HG03175 (cell line): ENCODE data around the gene FLRT2.

Experiments used
- ATAC-seq: cut with Tn5 transposase; IDR thresholded peaks from one replicate; pipeline ENCODE4 v1.9.1; 2021; ENCODE audit warnings: mild to moderate bottlenecking, moderate library complexity; ENCODE audit not compliant: unreplicated experiment

The FLRT2 gene

GRCh38 chr14:85562630-85563029 is 32.7 kb downstream of the FLRT2 start:
- no peak for ATAC-seq

DNA sequence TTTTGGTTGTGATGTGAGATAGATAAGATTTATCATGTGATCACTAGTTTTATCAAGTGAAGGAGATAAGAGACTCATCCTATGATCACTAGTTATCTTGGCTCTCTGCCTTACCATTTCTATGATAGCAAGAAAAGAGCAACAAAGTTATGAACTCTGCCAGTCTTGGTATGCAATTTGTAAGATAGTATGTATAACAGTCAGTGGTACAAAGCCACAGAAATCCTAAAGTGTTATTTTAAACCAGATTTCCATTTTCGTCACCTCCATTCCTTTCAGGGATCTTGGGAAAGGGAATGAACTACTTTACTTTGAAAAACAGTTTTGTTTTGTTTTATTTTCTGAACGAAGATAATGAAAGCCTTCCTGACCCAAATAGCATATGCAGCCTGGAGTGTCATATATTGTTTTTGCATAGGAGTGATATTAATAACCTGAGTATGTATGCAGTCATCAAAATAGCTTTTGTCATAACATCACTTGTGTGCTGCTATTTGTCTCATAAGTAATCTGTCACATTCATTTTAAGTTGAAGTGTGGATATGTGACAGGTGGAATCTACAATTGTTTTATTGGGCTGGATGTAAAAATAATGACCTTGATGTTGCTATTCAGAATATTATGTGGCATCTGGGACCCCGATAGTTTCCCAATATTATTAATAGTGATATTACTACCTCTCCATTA is 35.0 kb downstream of the FLRT2 start:
- ATAC-seq, result no peak

DNA sequence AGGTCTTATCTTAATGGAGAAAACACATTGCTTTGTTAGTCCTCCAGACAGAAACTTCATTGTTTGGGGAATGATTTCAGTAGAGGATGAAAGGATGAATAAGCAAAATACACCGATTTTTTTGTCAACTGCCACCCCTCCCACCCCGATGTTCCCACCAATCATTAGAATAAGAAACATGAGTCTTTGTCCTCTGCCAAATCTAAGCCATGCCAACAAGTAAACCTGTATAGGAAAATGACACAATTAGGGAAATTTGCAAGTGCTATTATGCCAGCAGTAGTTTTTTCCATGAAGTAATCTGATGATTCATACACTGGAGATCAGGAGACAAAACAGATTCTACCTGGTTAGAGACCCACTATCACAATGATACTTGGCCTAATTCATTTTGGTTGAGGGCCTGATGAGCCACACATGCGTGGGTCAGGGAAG is 35.9 kb downstream of the FLRT2 start:
- no peak for ATAC-seq

- no peak for ATAC-seq
Measured at GRCh38 chr14:85566603-85567002, 36.7 kb downstream of the FLRT2 start.

DNA sequence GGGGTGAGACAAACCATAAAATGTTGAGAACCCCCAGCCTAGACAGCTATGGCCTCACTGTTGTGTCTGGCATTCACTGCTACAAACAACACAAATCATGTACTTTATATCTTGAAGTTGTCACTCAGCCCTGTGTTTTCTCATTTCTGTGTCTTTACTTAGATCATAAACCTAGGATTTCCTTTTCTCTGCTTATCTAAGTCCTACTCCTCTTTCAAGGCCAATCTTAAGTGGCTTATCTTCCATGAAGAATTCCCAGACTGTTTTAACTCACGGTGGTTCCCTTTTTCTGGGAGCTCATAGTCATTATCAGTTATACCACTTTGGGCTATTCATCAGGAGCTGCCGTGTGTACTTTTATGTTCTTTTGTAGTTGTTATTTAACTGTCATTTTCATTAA is 42.1 kb downstream of the FLRT2 start:
- ATAC-seq, result no peak

- no peak for ATAC-seq
Measured at GRCh38 chr14:85572845-85573244, 42.9 kb downstream of the FLRT2 start.

DNA sequence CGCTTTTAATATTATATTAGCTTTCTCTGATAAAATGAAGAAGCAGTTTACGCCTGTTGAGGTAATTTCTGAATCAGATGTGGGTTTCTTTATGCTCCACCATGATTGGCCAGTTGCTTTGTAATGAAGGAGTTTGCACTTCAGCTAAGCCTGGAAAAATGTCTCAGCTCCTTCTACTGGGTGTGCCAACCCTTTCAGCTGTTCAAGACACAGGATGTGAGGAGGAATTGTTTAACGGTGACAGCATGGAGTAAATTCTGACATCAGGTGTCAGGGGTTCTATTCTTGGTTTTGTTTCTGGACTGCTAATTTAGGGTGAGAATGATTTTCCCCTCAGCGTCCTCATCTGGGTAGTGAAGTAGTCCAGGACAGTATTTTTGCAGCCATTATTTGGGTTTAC is 43.5 kb downstream of the FLRT2 start:
- ATAC-seq, result no peak

DNA sequence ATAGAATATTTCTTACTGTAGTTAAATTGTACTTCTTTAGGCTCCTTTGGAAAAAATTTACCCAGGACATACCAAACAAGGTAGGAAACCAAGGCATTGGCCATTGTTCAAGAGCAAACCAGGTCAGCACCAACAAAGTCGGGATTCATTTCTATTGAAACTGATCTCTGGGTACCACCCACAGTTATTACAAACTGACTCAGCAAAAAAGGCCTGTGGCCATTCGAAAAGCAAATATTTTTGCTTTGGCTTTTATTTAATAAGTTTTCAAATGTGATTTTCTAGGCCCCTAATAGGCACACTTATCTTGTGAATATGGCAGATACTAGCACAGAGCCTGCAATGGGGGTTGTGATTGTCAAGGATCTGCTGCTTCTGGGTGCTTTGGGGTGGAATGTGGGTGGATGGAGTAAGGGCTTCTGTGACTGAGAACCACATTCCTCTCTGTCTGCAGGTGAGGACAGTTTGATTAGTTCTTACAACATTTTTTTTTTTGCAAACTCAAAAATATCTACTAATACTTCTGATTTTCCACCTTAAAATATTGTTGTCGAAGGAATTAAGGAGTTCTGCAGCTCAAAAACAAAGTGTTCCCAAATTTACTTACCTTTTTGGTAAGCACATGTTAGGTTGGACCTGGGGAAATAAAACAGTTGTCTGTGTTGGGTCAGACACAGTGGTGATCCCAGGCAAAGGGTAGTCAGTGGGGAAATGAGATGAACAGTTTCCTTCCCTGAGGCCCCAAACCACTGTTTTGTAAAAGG is 45.1 kb downstream of the FLRT2 start:
- no peak for ATAC-seq

- ATAC-seq, result no peak
Measured at GRCh38 chr14:85575617-85575898, 45.6 kb downstream of the FLRT2 start.

DNA sequence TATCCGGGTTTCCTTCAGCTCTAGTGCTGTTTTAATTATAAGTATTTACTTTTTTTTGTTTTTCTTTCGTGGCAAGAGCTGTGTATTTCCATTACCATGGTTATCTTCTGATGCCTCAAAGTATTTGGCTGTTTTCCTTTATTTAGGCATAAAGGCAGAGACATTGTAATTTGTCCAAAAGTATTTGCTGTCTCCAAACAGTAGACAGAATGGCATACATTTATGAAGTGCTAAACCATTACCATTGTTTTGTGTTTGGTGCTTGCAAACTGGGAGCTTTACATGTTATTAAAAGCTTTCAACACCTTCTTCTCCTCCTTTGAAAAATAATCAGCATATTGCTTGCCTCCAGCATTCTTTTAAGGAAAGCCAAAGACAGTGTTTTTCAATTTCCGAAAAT is 46.3 kb downstream of the FLRT2 start:
- no peak for ATAC-seq

DNA sequence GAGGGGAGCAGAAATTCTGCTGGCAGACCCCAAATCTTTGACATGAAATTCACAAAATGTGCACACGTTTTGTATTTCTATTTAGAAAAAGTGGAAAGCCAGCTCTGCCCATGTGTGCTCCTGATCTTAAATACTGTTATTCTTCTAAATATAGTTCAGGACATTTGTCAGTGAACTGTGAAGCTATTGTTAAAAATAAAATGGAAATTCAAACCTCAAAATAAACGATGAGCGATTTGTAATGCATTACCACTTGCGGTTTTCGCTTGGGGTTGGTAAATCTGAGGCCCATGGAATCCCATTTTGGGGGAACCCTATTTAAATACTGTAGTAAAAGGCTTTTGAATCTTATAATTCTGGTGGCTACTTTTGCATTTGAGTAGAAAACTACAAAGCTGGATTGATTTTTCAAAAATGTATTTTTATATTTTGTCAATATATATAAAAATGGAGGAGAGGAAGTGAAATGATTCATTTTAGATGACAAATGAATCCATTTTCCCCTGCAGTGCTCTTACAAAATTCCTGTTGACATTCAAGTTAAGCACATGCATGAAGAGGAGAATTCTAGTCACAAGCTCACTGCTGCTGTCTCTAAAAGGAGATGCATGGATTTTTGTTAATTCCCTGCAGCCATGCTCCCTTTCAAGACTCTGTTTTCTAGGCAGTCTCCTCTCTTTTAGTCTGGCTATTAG is 47.1 kb downstream of the FLRT2 start:
- no peak for ATAC-seq

- ATAC-seq, result no peak
Measured at GRCh38 chr14:85577543-85578114, 47.7 kb downstream of the FLRT2 start.

- no peak for ATAC-seq
Measured at GRCh38 chr14:85578357-85578756, 48.4 kb downstream of the FLRT2 start.

DNA sequence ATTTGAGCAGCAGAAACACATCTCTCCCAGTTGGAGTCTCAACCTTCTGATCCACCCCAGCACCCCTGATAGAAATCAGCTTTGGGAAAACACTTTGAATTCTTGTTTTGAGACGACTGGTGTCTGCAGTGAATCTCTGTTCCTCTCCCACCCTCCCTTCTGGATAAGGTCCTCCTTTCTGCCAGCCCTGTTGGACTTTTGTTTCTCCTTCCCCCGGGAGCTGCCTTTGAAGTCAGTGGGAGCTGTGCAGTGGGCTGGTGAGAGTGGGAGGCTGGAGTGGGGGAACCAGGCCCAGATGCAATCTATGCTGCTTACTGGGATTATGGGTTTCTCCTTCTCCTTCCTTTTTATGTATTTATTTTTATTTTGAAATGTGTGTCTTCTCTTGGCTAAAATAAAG is 49.0 kb downstream of the FLRT2 start:
- ATAC-seq, result no peak

GRCh38 chr14:85579942-85580341 is 50.0 kb downstream of the FLRT2 start:
- ATAC-seq, result no peak

DNA sequence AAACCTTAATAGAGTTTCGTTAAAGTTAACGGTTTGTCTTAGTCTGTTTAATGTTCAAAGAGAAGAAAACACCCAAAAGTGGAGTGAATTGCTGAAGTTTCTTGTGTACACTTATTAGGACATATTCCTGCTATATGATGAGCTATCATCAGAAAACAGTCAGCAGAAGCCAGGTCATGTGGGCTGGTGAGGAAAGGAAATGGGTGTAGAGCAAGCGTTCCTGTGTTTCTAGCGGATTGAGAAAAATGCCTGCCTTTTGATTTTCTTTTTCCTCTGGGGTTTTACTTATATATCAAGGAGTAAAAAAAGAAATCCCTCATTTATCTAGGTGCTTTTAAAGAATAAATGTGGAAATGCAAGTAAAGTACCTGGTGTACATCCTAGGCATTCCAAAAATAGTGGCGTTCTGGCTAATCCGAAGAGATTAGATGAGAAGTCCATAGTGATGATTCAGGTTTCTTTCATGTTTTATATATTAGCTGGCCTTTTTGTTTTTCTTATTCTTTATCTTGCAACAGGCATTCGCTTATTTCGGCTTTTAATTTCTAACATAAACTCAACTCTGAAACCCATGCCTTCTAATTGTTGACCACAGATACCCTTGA is 50.7 kb downstream of the FLRT2 start:
- ATAC-seq, result no peak

DNA sequence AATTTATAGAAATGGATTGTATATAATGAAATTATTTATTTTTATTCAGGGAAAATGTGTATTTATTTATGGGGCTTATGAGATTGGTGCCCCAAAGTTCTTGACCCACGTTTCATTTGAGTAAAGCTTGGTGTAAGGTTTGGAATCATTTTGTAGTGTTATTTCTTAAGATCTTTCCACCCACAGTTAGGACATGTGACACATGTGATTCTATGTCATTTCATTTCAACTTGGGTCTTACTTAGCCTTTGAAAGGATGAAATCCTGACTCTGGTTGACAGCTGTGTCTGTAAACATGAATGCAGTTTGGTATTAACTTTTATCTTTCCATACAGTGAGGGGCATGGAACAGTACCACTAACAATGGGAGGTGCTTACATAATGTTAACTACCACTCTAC is 51.7 kb downstream of the FLRT2 start:
- ATAC-seq, result no peak

DNA sequence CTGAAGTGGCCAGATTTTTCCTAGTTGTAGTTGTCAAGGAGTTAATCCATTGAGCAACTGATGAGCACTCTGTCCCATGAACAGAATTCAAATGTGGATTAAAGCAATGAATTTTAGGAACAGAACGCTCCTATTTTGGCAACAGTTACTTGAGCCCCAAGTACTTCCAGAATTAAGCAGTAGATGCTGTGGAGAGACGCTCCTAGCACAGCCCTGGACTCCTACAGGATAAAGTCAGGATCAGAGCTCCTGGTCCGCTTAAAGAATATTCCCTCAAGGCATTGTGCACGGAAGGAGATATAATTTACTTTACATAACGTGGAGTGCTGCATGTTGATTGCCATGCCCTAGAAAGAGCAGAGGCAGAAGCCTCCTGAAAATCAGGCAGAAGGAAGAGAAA is 53.4 kb downstream of the FLRT2 start:
- ATAC-seq, result no peak

DNA sequence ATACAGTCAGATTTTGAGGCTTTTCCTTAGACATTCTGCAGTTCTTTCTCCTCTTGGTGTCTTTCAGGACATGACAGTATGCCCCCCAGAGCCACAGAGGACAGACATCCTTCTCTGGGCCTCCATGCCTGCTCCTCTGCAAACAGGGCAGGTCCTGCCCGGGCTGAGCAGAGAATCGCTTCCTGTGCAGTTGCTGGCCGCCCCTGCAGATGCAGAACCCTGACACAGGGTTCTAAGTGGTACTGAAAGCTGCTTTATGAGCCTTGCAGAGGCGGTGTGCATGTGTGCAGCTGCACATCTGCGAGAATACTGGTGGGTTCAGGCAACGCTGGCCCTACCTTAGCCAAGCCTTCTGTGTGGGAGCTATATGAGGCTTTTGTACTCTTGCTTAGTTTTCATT is 54.5 kb downstream of the FLRT2 start:
- no peak for ATAC-seq

DNA sequence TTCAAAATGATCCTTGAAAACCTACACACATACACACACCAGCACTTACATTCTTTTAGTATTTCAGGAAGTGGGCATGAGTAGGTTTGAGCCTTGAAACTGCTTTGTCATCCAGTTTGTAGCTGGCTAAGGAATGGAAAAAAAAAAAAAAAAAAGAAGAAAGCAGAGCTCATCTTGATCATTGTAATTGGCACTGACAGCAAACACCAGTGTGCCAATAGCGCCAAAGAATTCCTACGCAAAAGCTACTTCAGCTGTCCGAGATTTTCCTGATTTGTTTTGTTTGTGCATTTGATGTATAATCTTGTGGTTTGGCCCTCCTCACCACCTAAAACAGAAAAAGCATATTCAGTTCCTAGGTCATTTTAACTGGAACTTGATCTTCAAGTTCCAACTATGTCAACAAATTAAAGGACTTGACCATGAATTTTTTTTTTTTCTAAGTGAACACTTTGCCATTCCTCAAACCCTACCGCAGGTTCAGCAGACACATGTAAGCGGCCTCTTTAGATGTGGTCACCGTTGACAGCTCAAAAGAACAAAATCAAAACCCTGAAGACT is 57.3 kb downstream of the FLRT2 start:
- no peak for ATAC-seq

GRCh38 chr14:85590784-85591183 is 60.8 kb downstream of the FLRT2 start:
- ATAC-seq, result no peak
